ENCODE data around the gene NTN4.
A peak's percentile ranks its signal among the peaks of the same experiment; 100 is the strongest.
"Not testable (repeated sequence)": the region's sequence is repeated elsewhere in the genome, so short reads cannot be mapped to it uniquely, and the experiment has no call there.

Gene NTN4

GRCh38 chr12:95736631-95737030, 53.9 kb downstream of the NTN4 start:
- no peak for DNase-seq (ENCODE audit: low read depth)
- no peak for TF ChIP-seq CTCF (conservative IDR thresholded peaks at IDR 0.05; ENCODE audit: control insufficient read depth, insufficient read depth, low read depth, low read length)
- no peak overlapping the region for H3K4me3 ChIP-seq (ENCODE audit: control insufficient read depth, low read depth, low read length)

GRCh38 chr12:95735728-95736127, 54.8 kb downstream of the NTN4 start:
- H3K4me3 ChIP-seq (ENCODE audit: control insufficient read depth, low read depth, low read length); DNase-seq (ENCODE audit: low read depth): not testable (repeated sequence)

- no peak overlapping the region for H3K4me3 ChIP-seq (ENCODE audit: control insufficient read depth, low read depth, low read length)
- TF ChIP-seq CTCF (conservative IDR thresholded peaks at IDR 0.05; ENCODE audit: control insufficient read depth, insufficient read depth, low read depth, low read length), result no peak
- DNase-seq (ENCODE audit: low read depth), result peak; percentile 84
Observed at GRCh38 chr12:95733141-95733825, 57.3 kb downstream of the NTN4 start.

- TF ChIP-seq CTCF (conservative IDR thresholded peaks at IDR 0.05; ENCODE audit: control insufficient read depth, insufficient read depth, low read depth, low read length), result no peak
- no peak overlapping the region for H3K4me3 ChIP-seq (ENCODE audit: control insufficient read depth, low read depth, low read length)
- no peak for DNase-seq (ENCODE audit: low read depth)
Observed at GRCh38 chr12:95731519-95731958, 59.0 kb downstream of the NTN4 start.

GRCh38 chr12:95730457-95730856, 60.1 kb downstream of the NTN4 start:
- TF ChIP-seq CTCF (conservative IDR thresholded peaks at IDR 0.05; ENCODE audit: control insufficient read depth, insufficient read depth, low read depth, low read length), result no peak
- no peak overlapping the region for H3K4me3 ChIP-seq (ENCODE audit: control insufficient read depth, low read depth, low read length)
- DNase-seq (ENCODE audit: low read depth), result no peak

GRCh38 chr12:95726903-95727302, 63.7 kb downstream of the NTN4 start:
- no peak for TF ChIP-seq CTCF (conservative IDR thresholded peaks at IDR 0.05; ENCODE audit: control insufficient read depth, insufficient read depth, low read depth, low read length)
- no peak for DNase-seq (ENCODE audit: low read depth)

GRCh38 chr12:95724767-95725166, 65.8 kb downstream of the NTN4 start:
- H3K4me3 ChIP-seq (ENCODE audit: control insufficient read depth, low read depth, low read length), result no peak overlapping the region
- no peak for TF ChIP-seq CTCF (conservative IDR thresholded peaks at IDR 0.05; ENCODE audit: control insufficient read depth, insufficient read depth, low read depth, low read length)

More at GRCh38 chr12:95726903-95727302, 63.7 kb downstream of the NTN4 start:
- H3K4me3 ChIP-seq (ENCODE audit: control insufficient read depth, low read depth, low read length), result no peak overlapping the region

More at GRCh38 chr12:95724767-95725166, 65.8 kb downstream of the NTN4 start:
- no peak for DNase-seq (ENCODE audit: low read depth)
